Kidney (tissue), 14 donors: Measurements from ENCODE around the gene TECTB. TPM values are rescaled to one million over a fixed set of nuclear protein-coding genes. Genes with fewer than 3 reads are reported as not detected.

Experiments used
- DNase-seq, 5 donors: peaks; one replicate each; pipeline ENCODE4 v3.0.0-alpha.2; 2013 to 2020
- FAIRE-seq: peaks from 2 replicates; lab custom pipeline; 2012; peaks lifted over from hg19 to GRCh38; lab: Jason Lieb, UNC
- H3K27ac ChIP-seq, 2 donors: one replicate each; pipeline ENCODE4 v1.7.0; 2013; ENCODE audit warnings: low read depth in 2 of 2, low read length in 2 of 2, inconsistent platforms in 1 of 2
- H3K27me3 ChIP-seq: one replicate; pipeline ENCODE4 v1.7.1; 2013; ENCODE audit warnings: low read length, inconsistent platforms; ENCODE audit not compliant: control insufficient read depth, insufficient read depth
- H3K36me3 ChIP-seq, 3 donors: one replicate each; pipeline versions ENCODE4 v1.7.0 to v1.7.1; 2013; ENCODE audit warnings: low read length in 3 of 3, control low read depth in 1 of 3, inconsistent platforms in 1 of 3; ENCODE audit not compliant: insufficient read depth in 3 of 3, control insufficient read depth in 2 of 3
- H3K4me1 ChIP-seq, 3 donors: one replicate each; pipeline versions ENCODE4 v1.7.0 to v1.7.1; 2013; ENCODE audit warnings: low read length in 3 of 3, inconsistent platforms in 1 of 3, low read depth in 1 of 3; ENCODE audit not compliant: control insufficient read depth in 2 of 3, insufficient read depth in 2 of 3
- H3K4me3 ChIP-seq, 3 donors: one replicate each; pipeline versions ENCODE4 v1.7.0 to v1.8.1; 2013; ENCODE audit warnings: low read length in 3 of 3, control low read depth in 1 of 3, inconsistent platforms in 1 of 3
- H3K9ac ChIP-seq, 3 donors: one replicate each; pipeline versions ENCODE4 v1.7.0 to v1.7.1; 2013; ENCODE audit warnings: low read length in 3 of 3, control low read depth in 1 of 3, inconsistent platforms in 1 of 3
- H3K9me3 ChIP-seq, 3 donors: one replicate each; pipeline versions ENCODE4 v1.7.0 to v1.7.1; 2013; ENCODE audit warnings: low read length in 3 of 3, control low read depth in 1 of 3, inconsistent platforms in 1 of 3; ENCODE audit not compliant: control insufficient read depth in 2 of 3, insufficient read depth in 1 of 3
- intact Hi-C: fragments of 100-400 bp; cut with DNase I; formaldehyde crosslinking; loops from one replicate; pipeline ENCODE4 v1.11.1; 2022
- polyA plus RNA-seq: library from polyadenylated mRNA; stranded (reverse); fragments of 350-450 nt; fragmentation: Illumina TruSeq; extraction: RNeasy Lipid Tissue Mini Kit (QIAGEN cat#74804); gene quantifications from one replicate; pipeline ENCODE4 v1.2.3, GENCODE V29; 2014; ENCODE audit warnings: low read depth, low replicate concordance; ENCODE audit not compliant: insufficient read depth
- total RNA-seq: library from RNA; stranded (reverse); fragmentation: NEBNext Ultra II Directional; extraction: Animal tissue kit (Norgen Biotek cat#: 25700); gene quantifications from one replicate; pipeline ENCODE4 v1.2.1, GENCODE V29; 2021
- TF ChIP-seq, protein P1 (sequence below): IDR thresholded peaks from 3 replicates; pipeline ENCODE4 v1.5.1; 2012; ENCODE audit warnings: mild to moderate bottlenecking, moderate library complexity, borderline replicate concordance; ENCODE audit not compliant: insufficient read depth; ENCODE audit errors: extremely low read depth
- donor health status: control.
- donor health status: control.
- donor health status: control.
- donor health status: control.
- donor health status: control.
- donor health status: DM: yes; HTN: yes; CAD: no.
- donor health status: Normal renal cell carcinoma (clear cell type).

Gene TECTB
- total and polyA plus RNA-seq, 2 donors from 2014 or later = not detected

DNA sequence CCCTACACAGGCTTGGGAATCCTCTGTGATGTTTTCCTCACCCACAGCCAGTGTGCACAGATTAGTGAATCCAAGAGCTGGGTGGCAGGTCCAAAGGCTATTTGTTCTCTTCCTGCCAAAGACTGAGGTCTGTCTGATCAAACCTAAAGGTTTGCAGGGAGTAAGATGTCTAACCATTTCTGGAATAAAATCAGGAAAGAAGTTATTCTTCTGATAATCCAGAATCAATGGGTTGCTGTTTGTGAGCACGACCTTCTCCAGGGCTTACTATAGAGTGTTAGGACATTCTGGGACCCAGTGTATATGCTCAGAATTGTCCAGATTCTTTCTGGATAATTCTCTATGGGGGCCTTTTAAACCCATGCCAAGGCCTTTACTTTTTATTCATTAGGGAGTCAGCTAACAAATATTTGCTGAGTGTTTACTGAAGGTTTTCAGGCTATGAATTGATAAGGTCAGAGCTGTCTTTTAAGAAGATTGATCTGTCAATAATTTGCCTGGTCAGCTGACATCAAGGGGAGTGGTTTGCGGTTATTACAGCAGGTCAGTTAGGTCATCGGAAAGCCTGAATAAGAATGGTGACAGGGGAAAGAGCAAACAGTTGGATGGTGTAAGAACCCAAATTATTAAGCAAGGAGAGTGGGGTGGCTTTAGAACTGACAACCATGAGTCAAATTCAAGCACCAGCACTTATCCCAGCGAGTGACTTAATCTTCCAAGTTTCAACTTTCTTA is 7.5 kb upstream of the TECTB start:
- Histone ChIP-seq H3K4me1 (no peaks in the 10 kb centered on the region), H3K27ac (no peak overlapping the region), H3K36me3 (no peaks in the 10 kb centered on the region), H3K9me3 (no peaks in the 10 kb centered on the region), H3K9ac (no peak overlapping the region), H3K27me3 (no peaks in the 10 kb centered on the region), H3K4me3 (no peak overlapping the region)
- DNase-seq (no peak), FAIRE-seq (no peak)
- intact Hi-C loops = no loop called here
- TF ChIP-seq, protein P1, sequence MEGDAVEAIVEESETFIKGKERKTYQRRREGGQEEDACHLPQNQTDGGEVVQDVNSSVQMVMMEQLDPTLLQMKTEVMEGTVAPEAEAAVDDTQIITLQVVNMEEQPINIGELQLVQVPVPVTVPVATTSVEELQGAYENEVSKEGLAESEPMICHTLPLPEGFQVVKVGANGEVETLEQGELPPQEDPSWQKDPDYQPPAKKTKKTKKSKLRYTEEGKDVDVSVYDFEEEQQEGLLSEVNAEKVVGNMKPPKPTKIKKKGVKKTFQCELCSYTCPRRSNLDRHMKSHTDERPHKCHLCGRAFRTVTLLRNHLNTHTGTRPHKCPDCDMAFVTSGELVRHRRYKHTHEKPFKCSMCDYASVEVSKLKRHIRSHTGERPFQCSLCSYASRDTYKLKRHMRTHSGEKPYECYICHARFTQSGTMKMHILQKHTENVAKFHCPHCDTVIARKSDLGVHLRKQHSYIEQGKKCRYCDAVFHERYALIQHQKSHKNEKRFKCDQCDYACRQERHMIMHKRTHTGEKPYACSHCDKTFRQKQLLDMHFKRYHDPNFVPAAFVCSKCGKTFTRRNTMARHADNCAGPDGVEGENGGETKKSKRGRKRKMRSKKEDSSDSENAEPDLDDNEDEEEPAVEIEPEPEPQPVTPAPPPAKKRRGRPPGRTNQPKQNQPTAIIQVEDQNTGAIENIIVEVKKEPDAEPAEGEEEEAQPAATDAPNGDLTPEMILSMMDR = no peak

DNA sequence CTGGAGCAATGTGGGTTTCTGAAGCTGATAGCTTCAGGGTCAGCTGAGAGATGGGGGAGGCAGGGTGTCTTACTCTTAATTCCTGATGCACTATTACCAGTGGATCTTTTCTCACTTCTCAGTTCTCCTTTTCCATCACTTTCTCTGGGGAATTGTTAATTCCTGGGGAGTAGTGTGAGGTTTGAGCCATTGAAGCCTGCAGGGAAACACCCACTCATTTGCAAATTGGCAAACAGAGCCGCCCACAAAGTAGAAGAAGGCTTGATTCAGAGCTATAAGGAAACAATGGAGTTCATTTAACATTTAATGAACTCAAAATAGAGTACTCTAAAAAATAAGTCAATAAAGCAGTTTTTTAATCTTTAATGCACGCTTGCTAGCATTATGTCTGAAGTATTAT is 4.3 kb upstream of the TECTB start:
- TF ChIP-seq, protein P1 = no peak
- no peaks in the 10 kb centered on the region for H3K27me3 ChIP-seq
- no peaks in the 10 kb centered on the region for H3K36me3 ChIP-seq
- H3K4me3 ChIP-seq = no peak overlapping the region
- H3K27ac ChIP-seq = no peak overlapping the region
- no peaks in the 10 kb centered on the region for H3K9me3 ChIP-seq
- H3K4me1 ChIP-seq = no peaks in the 10 kb centered on the region
- no peak for DNase-seq
- intact Hi-C loops = no loop called here
- no peak overlapping the region for H3K9ac ChIP-seq
- no peak for FAIRE-seq

DNA sequence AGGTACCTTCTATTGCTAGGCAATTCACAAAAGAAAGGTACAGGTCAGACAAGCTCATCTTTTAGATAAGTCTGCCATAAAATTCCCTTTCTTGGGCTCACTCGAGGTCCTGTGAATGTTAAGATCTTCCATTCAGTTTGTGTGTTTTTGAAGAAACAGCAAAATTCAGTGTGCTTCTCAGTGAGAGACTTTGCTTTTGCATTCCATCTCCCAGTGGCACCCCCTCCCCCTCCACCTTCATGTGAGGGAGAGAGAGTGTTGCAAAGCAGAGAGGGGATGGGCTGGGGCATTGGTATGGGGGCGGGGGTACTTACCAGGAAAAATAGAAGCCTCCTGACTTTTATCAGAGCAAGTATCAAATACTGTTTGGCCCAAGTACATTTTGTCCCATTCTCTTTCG is 3.8 kb upstream of the TECTB start:
- Histone ChIP-seq H3K36me3 (no peaks in the 10 kb centered on the region), H3K27me3 (no peaks in the 10 kb centered on the region), H3K9ac (no peak overlapping the region), H3K4me1 (no peaks in the 10 kb centered on the region), H3K4me3 (no peak overlapping the region), H3K9me3 (no peaks in the 10 kb centered on the region), H3K27ac (no peak overlapping the region)
- TF ChIP-seq, protein P1 = no peak
- FAIRE-seq = no peak
- intact Hi-C loops = no loop called here
- DNase-seq = no peak
